CD4-positive, alpha-beta T cell treated with Interleukin-4 for 1 hour (primary cell): ENCODE measurements around the gene RNPEP.
"Not testable (repeated sequence)": the region's sequence is repeated elsewhere in the genome, so short reads cannot be mapped to it uniquely, and the experiment has no call there.

Experiments used
- DNase-seq, 2 donors: peaks; one replicate each; pipeline ENCODE4 v3.0.0-alpha.2; 2020 to 2022

RNPEP gene

GRCh38 chr1:202037706-202038296, 55.4 kb downstream of the RNPEP start:
- no peak for DNase-seq

- no peak for DNase-seq
These were observed 56.4 kb downstream of the RNPEP start for GRCh38 chr1:202038688-202039346.

GRCh38 chr1:202045705-202046104, 63.3 kb downstream of the RNPEP start:
- no peak for DNase-seq

- no peak for DNase-seq
These were observed 63.8 kb downstream of the RNPEP start for GRCh38 chr1:202046227-202046626.

GRCh38 chr1:202046748-202047708, 64.6 kb downstream of the RNPEP start:
- no peak for DNase-seq

- no peak for DNase-seq
These were observed 65.5 kb downstream of the RNPEP start for GRCh38 chr1:202047977-202048376.

GRCh38 chr1:202049129-202049528, 66.7 kb downstream of the RNPEP start:
- DNase-seq: no peak

- no peak for DNase-seq
These were observed 71.6 kb downstream of the RNPEP start for GRCh38 chr1:202054094-202054493.

GRCh38 chr1:202054673-202055072, 72.2 kb downstream of the RNPEP start:
- DNase-seq: not testable (repeated sequence)
